ENCODE data around the gene CCL26. TPM values are rescaled to one million over a fixed set of nuclear protein-coding genes. Genes with fewer than 3 reads are reported as not detected.

The CCL26 gene, protein sequence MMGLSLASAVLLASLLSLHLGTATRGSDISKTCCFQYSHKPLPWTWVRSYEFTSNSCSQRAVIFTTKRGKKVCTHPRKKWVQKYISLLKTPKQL
- total RNA-seq (2013; cell fraction: nucleolus; rRNA removed): not detected in 2 replicates
- total RNA-seq (2014; rRNA removed) (not detected in 2 replicates), total RNA-seq (2014; rRNA removed; fragmentation: Illumina TruSeq; extraction: Trizol) (not detected in 2 replicates), total RNA-seq (2021) (not detected in 2 replicates), polyA plus RNA-seq (2011; rRNA removed) (not detected in 2 replicates), polyA plus RNA-seq (2014; fragmentation: Illumina TruSeq; extraction: Trizol) (not detected in 2 replicates), polyA plus RNA-seq (2014; fragmentation: Nextera tagmentation; extraction: Ambion mirVana) (not detected), polyA plus RNA-seq (2014; rRNA removed) (not detected in 2 replicates), polyA plus RNA-seq (2016; fragmentation: Nextera tagmentation; extraction: Ambion mirVana) (not detected), polyA minus RNA-seq (2011; rRNA and poly(A)+ RNA removed) (not detected in 2 replicates), Bru-seq, nascent RNA (not detected), BruChase-seq, experiment 1, labeled RNA remaining after a 6-hour chase (not detected), BruChase-seq, experiment 2, labeled RNA remaining after a 2-hour chase (not detected)
- not detected for polyA plus RNA-seq (2011; ENCODE audit: low read depth)
- not detected in 2 replicates for polyA plus RNA-seq (2011; cell fraction: cytosol; rRNA removed)
- polyA plus RNA-seq (2011; cell fraction: nucleus; rRNA removed): not detected in 2 replicates
- not detected in 2 replicates for polyA plus RNA-seq (2012)
- polyA minus RNA-seq (2011; cell fraction: cytosol; rRNA and poly(A)+ RNA removed): not detected in 2 replicates
- polyA minus RNA-seq (2011; cell fraction: nucleus; rRNA and poly(A)+ RNA removed): not detected in 2 replicates
- long read RNA-seq, experiment 1: 0 reads
- long read RNA-seq, experiment 2: 0 reads

DNA sequence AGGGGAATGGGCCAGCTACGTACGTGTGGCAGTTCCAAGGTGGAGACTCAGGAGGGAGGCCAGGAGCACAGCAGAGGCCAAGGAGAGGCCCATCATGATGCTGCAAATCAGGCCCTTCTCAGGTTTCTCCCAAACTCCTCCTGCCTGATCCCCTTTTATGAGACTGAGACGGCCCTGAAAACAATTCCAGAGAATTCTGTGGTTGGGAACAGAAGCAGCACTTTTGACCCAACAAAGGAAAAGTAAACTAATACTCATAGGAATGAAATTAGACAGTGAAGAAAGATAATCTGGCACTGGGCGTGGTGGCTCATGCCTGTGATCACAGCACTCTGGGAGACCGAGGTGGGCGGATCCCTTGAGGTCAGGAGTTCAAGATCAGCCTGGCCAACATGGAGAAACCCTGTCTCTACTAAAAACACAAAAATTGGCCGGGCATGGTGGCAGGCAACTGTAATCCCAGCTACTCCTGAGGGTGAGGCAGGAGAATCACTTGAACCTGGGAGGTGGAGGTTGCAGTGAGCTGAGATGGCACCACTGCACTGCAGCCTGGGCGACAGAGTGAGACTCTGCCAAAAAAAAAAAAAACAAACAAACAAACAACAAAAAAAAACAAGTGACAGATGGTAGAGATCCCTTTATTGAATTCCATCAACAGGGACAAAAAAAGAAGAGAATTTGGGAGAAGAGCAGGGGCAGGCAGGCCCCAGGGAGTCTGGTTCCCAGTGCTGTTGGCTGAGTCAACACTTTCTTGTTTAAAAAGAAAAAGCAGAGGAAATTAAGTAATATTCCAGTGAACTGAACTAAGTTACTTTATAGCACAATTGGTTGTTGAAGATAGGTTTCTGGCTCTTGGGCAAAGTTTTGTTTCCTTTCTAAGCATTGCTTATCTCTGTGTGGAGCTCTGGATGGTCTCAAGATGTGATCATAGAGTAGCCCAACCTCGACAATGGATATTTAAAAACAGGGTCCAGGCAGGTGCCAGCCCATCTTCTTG lies at the start of gene CCL26:
CCL26 (minus strand) TSS at position 131 of the 997 bp plus-strand sequence; CDS start at position 96, 35 bp downstream.
- RAD21 ChIA-PET (ENCODE audit: unreplicated experiment): no interaction called here
- no peaks in the 10 kb centered on the region; the same call in 1 of the 2 replicates for H3K4me1 ChIP-seq (ENCODE audit: control insufficient read depth, insufficient read depth, low read length)
- intact Hi-C loops (cut with micrococcal nuclease; ENCODE audit: unreplicated experiment): loop anchor here (10.0 kb wide), 1 partner anchor 242 kb away; no protein-coding TSS in a partner anchor
- FAIRE-seq (no peak), ATAC-seq (no peak), DNase-seq (ENCODE audit: low read depth, low spot score) (no peak)
- no peaks in the 10 kb centered on the region for H4K20me1 ChIP-seq (ENCODE audit: control insufficient read depth, insufficient read depth)
- H3K27ac ChIP-seq (ENCODE audit: control insufficient read depth, insufficient read depth): no peak within 1 kb of the TSS
- H3K27me3 ChIP-seq (replicated peaks in 1 of 2; ENCODE audit: control insufficient read depth in 2 of 2, insufficient read depth in 2 of 2, low read length in 1 of 2): no peaks in the 10 kb centered on the region
- no peak within 1 kb of the TSS for H2AFZ ChIP-seq (ENCODE audit: control insufficient read depth, low read depth, low read length)
- no TSS peak for BruUV-seq (replicated peaks)
- in situ Hi-C loops (cut with MboI): loop anchor here (25.0 kb wide), 1 partner anchor 710 kb away; the partner anchor contains the start of gene RCC1L
- CTCF ChIA-PET: no interaction called here
- 53% methylated on average over 9 of the region's 9 CpGs for WGBS (ENCODE audit: insufficient coverage, insufficient replicate concordance, low lambda C conversion rate, missing lambda C conversion rate)
- no peaks in the 10 kb centered on the region; the same call in 2 of the 3 replicates for H3K9me3 ChIP-seq (replicated peaks; ENCODE audit: control insufficient read depth, insufficient read depth, low read length)
- H3K4me3 ChIP-seq: no peak within 1 kb of the TSS
- no peaks in the 10 kb centered on the region for H3K36me3 ChIP-seq (ENCODE audit: control insufficient read depth in 2 of 2, insufficient read depth in 2 of 2, low read length in 1 of 2)
- POLR2A ChIA-PET: no interaction called here
- SMC1A ChIA-PET (ENCODE audit: uncharacterized antibody, unreplicated experiment): interaction anchor here (1.3 kb wide), 1 partner anchor 10 kb away, joined by 5 read pairs; no protein-coding TSS in a partner anchor
- no peak within 1 kb of the TSS for H3K4me2 ChIP-seq (ENCODE audit: control insufficient read depth, insufficient read depth)
- H3K9ac ChIP-seq (ENCODE audit: control insufficient read depth, insufficient read depth, low read length): no peak within 1 kb of the TSS
- H3K79me2 ChIP-seq (ENCODE audit: control insufficient read depth, insufficient read depth, low read length): no peaks in the 10 kb centered on the region
- TF ChIP-seq, protein P1, sequence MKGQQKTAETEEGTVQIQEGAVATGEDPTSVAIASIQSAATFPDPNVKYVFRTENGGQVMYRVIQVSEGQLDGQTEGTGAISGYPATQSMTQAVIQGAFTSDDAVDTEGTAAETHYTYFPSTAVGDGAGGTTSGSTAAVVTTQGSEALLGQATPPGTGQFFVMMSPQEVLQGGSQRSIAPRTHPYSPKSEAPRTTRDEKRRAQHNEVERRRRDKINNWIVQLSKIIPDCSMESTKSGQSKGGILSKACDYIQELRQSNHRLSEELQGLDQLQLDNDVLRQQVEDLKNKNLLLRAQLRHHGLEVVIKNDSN (IDR thresholded peaks at IDR 0.05; ENCODE audit: borderline replicate concordance, extremely low read length, insufficient read depth, low read depth, low read length): no peak
- TF ChIP-seq RAD51 (IDR thresholded peaks at IDR 0.05): no peak
- TF ChIP-seq KDM1A (IDR thresholded peaks at IDR 0.05; ENCODE audit: borderline replicate concordance): no peak
- TF ChIP-seq FOS (IDR thresholded peaks at IDR 0.05; ENCODE audit: borderline replicate concordance, extremely low read depth, insufficient read length): no peak
- no peak for TF ChIP-seq IRF4 (IDR thresholded peaks at IDR 0.05; ENCODE audit: low read depth, low read length)
- no peak for TF ChIP-seq GATAD2B (conservative IDR thresholded peaks at IDR 0.05; ENCODE audit: low read depth)
- no peak for TF ChIP-seq YBX1 (IDR thresholded peaks at IDR 0.05)
- no peak for TF ChIP-seq ZNF384 (IDR thresholded peaks at IDR 0.05; ENCODE audit: borderline replicate concordance, low read depth, low read length)
- no peak for TF ChIP-seq SMC3 (IDR thresholded peaks at IDR 0.05; ENCODE audit: borderline replicate concordance, low read length)
- no peak for TF ChIP-seq STAT3 (IDR thresholded peaks at IDR 0.05; ENCODE audit: low read depth, low read length)
- TF ChIP-seq, protein P2, sequence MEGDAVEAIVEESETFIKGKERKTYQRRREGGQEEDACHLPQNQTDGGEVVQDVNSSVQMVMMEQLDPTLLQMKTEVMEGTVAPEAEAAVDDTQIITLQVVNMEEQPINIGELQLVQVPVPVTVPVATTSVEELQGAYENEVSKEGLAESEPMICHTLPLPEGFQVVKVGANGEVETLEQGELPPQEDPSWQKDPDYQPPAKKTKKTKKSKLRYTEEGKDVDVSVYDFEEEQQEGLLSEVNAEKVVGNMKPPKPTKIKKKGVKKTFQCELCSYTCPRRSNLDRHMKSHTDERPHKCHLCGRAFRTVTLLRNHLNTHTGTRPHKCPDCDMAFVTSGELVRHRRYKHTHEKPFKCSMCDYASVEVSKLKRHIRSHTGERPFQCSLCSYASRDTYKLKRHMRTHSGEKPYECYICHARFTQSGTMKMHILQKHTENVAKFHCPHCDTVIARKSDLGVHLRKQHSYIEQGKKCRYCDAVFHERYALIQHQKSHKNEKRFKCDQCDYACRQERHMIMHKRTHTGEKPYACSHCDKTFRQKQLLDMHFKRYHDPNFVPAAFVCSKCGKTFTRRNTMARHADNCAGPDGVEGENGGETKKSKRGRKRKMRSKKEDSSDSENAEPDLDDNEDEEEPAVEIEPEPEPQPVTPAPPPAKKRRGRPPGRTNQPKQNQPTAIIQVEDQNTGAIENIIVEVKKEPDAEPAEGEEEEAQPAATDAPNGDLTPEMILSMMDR (IDR thresholded peaks at IDR 0.05 in 2 of 3, conservative IDR thresholded peaks at IDR 0.05 in 1 of 3; ENCODE audit: control insufficient read depth in 2 of 3, extremely low read depth in 1 of 3, insufficient read depth in 1 of 3, low read depth in 3 of 3, low read length in 3 of 3): no peak
- TF ChIP-seq EGR1 (IDR thresholded peaks at IDR 0.05; ENCODE audit: borderline replicate concordance in 1 of 2, low read depth in 2 of 2, low read length in 2 of 2): no peak
- no peak for TF ChIP-seq ESRRA (IDR thresholded peaks at IDR 0.05; ENCODE audit: low read length)
- TF ChIP-seq, protein P3, sequence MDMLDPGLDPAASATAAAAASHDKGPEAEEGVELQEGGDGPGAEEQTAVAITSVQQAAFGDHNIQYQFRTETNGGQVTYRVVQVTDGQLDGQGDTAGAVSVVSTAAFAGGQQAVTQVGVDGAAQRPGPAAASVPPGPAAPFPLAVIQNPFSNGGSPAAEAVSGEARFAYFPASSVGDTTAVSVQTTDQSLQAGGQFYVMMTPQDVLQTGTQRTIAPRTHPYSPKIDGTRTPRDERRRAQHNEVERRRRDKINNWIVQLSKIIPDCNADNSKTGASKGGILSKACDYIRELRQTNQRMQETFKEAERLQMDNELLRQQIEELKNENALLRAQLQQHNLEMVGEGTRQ (IDR thresholded peaks at IDR 0.05; ENCODE audit: borderline replicate concordance, low read depth, low read length): no peak

All from GM12878 (cell line).